NCI-H748 treated with DMSO at 0.1 percent for 48 hours (cell line): ENCODE data around the gene DYRK2.

ENCODE experiments used
- DNase-seq: peaks from one replicate; lab custom pipeline; 2025; lab: John Stamatoyannopoulos, UW

Gene DYRK2

DNA sequence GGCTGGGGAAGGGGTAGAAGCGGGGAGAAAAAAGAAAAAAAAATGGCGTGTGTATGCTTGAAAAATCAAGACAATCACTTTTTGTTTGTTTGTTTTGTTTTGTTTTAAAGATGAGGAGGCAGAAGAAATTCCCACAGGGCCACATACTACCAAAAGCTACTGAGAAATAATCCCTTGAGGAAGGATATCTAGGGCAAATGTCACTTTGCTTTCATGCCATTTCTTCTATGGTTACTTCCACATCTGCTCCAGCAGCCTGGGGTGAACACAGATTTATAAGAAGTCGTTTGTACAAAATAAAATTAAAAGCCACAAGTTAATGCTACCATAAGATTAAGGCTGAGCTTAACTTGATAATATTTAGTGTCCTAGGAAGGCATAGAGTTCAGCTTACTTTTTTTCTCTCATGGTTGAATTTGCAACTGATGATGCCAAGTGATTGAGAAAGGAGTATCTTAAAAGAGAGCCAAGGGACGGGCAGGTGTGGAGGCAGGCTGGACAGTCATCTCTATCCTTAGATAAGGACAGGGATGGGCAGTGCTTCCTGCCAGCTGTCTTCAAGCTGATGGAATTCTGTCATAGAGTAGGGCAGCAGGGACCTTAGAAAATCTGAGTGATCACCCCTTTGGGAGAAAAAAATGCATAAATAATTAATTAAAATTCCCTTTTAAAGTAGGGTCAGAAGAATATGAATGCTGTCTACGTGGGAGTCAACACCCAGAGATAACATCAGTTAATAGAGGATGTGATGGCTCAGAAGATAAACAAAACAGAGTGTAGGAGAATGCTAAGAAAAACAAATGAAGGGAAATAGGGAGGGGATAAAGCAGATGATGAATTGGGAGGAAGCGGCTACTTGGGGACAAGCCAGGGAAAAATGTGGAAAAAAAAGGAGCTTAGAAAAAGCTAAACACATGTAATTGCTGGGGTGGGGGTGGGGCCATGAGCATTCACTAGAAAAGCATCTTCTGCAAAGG, 57.1 kb downstream of the DYRK2 start:
- DNase-seq, result no peak

DNA sequence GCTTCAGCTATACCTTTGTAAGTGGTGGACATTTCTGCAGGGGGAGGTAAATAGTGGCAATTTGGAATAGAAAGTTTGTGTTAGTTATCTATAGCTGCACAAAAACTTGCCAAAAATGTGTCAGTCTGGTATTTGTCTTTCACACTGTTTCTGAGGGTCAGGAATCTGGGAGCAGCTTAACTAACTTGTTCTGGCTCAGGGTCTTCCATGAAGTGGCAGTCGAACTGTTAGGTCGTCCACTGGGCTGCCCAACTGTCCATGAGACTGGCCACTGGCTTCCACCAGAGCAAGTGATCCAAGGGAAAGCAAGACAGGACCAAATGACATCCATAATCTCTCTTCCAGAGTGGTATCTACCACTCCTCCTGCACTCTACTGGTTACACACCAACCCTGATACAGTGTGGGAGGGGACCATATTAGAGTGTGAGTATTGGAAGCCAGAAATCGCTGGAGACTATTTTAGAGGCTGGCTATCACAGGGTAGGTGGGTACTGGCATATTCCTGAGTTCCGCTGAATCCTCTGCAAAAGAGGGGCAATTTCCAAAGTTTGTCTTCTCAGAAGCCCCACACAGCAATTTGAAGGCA, 60.9 kb downstream of the DYRK2 start:
- DNase-seq, result no peak

DNA sequence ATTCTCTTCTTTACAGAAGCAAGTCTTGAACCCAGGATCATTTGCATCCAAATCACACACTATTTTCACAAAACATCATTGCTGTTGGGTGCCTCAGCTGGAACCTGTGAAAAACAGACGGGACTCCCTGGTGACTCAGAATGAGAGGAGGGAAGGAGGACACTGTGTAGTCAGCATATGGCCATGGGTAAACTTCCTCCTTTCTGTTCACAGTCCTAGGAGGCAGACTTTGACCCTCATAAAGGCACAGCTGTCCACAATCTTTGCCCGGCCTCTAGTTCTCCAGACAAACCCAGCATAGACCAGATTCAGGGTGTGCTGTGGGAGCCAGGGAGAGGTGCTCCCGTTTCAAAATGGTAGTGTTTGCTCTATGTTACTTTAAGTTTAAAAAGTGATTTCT, 62.0 kb downstream of the DYRK2 start:
- no peak for DNase-seq

DNA sequence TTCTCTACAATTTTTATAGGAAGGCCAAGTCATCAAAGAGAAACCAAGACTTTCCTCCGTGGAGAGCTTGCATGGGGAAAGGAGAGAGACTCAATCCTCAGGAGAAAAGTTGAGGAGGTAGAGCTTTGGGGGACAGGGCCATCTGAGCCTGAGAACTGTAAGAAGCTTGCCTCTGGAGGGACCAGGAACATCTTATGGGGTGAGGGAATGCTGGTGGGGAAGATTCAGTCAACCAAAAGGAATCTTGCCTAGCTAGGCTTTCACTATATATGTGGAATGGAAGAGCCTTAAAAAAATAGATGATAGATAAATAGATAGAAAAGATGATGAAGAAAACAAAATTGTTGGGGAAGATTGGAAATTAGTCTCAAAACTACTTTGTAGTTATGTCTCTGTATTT, 63.5 kb downstream of the DYRK2 start:
- DNase-seq, result no peak

DNA sequence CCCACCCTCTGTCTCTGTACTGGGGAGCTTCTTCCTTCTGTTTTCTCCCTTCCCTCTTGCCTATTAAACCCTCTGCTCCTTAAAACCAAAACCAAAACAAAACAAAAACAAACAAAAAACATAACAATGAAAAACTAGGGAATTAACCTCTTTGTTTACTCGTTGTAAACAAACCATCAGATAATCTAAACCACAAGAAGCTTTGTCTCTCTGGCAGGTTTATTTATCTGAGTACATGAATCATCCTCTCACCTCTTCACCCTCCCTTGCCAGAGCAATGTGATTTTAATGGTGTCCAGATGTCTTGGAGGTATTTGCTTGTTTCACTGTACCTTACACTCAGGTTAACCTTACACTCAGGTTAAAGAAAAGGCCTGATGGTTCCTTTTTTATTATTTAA, 66.1 kb downstream of the DYRK2 start:
- DNase-seq, result peak; percentile 49
